RKO (cell line): ENCODE measurements around the gene ARL17B.
"Not testable (repeated sequence)": the region's sequence is repeated elsewhere in the genome, so short reads cannot be mapped to it uniquely, and the experiment has no call there.

Experiments used
- DNase-seq: peaks from one replicate; pipeline ENCODE4 v3.0.0-alpha.2; 2016; ENCODE audit warnings: low spot score

ARL17B gene

GRCh38 chr17:46249153-46249552 is 112.4 kb downstream of the ARL17B start:
- DNase-seq = not testable (repeated sequence)

GRCh38 chr17:46244949-46245768 is 116.4 kb downstream of the ARL17B start:
- not testable (repeated sequence) for DNase-seq

- not testable (repeated sequence) for DNase-seq
Observed at GRCh38 chr17:46244339-46244913, 117.1 kb downstream of the ARL17B start.

GRCh38 chr17:46243928-46244327 is 117.6 kb downstream of the ARL17B start:
- not testable (repeated sequence) for DNase-seq

- not testable (repeated sequence) for DNase-seq
Observed at GRCh38 chr17:46243505-46243904, 118.1 kb downstream of the ARL17B start.

GRCh38 chr17:46231359-46231758 is 130.2 kb downstream of the ARL17B start:
- DNase-seq = not testable (repeated sequence)

GRCh38 chr17:46225274-46225794 is 136.2 kb downstream of the ARL17B start:
- peak; percentile 87 for DNase-seq

- DNase-seq = not testable (repeated sequence)
Observed at GRCh38 chr17:46224864-46225263, 136.7 kb downstream of the ARL17B start.
